Stimulated activated CD8-positive, alpha-beta memory T cell treated with anti-CD3 and anti-CD28 coated beads, Interleukin-7, amount 100 ng/mL, for 48 hours (primary cell): ENCODE measurements around the gene MBTPS2.
"Not testable (repeated sequence)": the region's sequence is repeated elsewhere in the genome, so short reads cannot be mapped to it uniquely, and the experiment has no call there.

ENCODE experiments used
- DNase-seq, 2 donors: peaks; one replicate each; pipeline ENCODE4 v3.0.0-alpha.2; 2020; ENCODE audit warnings: low read depth in 1 of 2; ENCODE audit errors: extremely low read depth in 1 of 2

MBTPS2 gene

GRCh38 chrX:21855937-21856415 is 16.6 kb downstream of the MBTPS2 start, which contains the start of gene YY2:
YY2 (plus strand) TSS chrX:21855987; CDS start chrX:21856485, 498 bp downstream.
- DNase-seq, result no peak

GRCh38 chrX:21856504-21856903 is 17.1 kb downstream of the MBTPS2 start:
- no peak for DNase-seq

- no peak for DNase-seq
These were observed 23.8 kb downstream of the MBTPS2 start for GRCh38 chrX:21863241-21863640.

GRCh38 chrX:21865436-21865835 is 26.0 kb downstream of the MBTPS2 start:
- DNase-seq, result no peak

- DNase-seq, result no peak
These were observed 31.1 kb downstream of the MBTPS2 start for GRCh38 chrX:21870494-21870893.

- no peak for DNase-seq
These were observed 33.8 kb downstream of the MBTPS2 start for GRCh38 chrX:21873063-21873775.

- DNase-seq, result not testable (repeated sequence)
These were observed 34.8 kb downstream of the MBTPS2 start for GRCh38 chrX:21874182-21874581.

- DNase-seq, result no peak
These were observed 35.6 kb downstream of the MBTPS2 start for GRCh38 chrX:21875013-21875412.

- no peak for DNase-seq
These were observed 42.6 kb downstream of the MBTPS2 start for GRCh38 chrX:21881881-21882574.

GRCh38 chrX:21883258-21883657 is 43.8 kb downstream of the MBTPS2 start:
- no peak for DNase-seq

- DNase-seq, result no peak
These were observed 46.2 kb downstream of the MBTPS2 start for GRCh38 chrX:21885568-21885967.

- no peak for DNase-seq
These were observed 65.9 kb downstream of the MBTPS2 start for GRCh38 chrX:21905313-21905712.

GRCh38 chrX:21905953-21906352 is 66.5 kb downstream of the MBTPS2 start:
- no peak for DNase-seq

GRCh38 chrX:21907260-21907659 is 67.8 kb downstream of the MBTPS2 start:
- no peak for DNase-seq

- no peak for DNase-seq
These were observed 72.1 kb downstream of the MBTPS2 start for GRCh38 chrX:21911481-21911880.

GRCh38 chrX:21912220-21912619 is 72.8 kb downstream of the MBTPS2 start:
- no peak for DNase-seq

GRCh38 chrX:21912989-21913388 is 73.6 kb downstream of the MBTPS2 start:
- DNase-seq, result no peak

- no peak for DNase-seq
These were observed 86.7 kb downstream of the MBTPS2 start for GRCh38 chrX:21926116-21926515.

GRCh38 chrX:21926527-21927278 is 87.3 kb downstream of the MBTPS2 start:
- DNase-seq, result no peak

- DNase-seq, result no peak
These were observed 89.8 kb downstream of the MBTPS2 start for GRCh38 chrX:21929209-21929608.

- no peak for DNase-seq
These were observed 91.6 kb downstream of the MBTPS2 start for GRCh38 chrX:21930986-21931385.
